ENCODE measurements around the gene RHCG. TPM values are rescaled to one million over a fixed set of nuclear protein-coding genes. Genes with fewer than 3 reads are reported as not detected.
A peak's percentile ranks its signal among the peaks of the same experiment; 100 is the strongest.

RHCG gene
- not detected in 2 replicates for total RNA-seq (2014; rRNA removed; shearing (Covaris generic))
- not detected in 2 replicates for polyA plus RNA-seq (2016; fragmentation: Nextera tagmentation; extraction: Ambion mirVana)

GRCh38 chr15:89496155-89497098, at the start of gene RHCG:
TSS of gene RHCG (minus strand) at chr15:89496583. CDS start at chr15:89496544, 39 bp downstream.
- H3K27ac ChIP-seq, result no peak within 1 kb of the TSS
- whole genome bisulfite sequencing, 2 experiments (ENCODE audit: low coverage in 1 of 2, low lambda C conversion rate in 2 of 2, missing lambda C conversion rate in 2 of 2), result 4 to 8% methylated on average over 36 to 54 of the region's 55 CpGs
- no peaks in the 10 kb centered on the region for H3K9me3 ChIP-seq (ENCODE audit: low read depth)
- H3K9me2 ChIP-seq (ENCODE audit: insufficient read depth), result no peaks in the 10 kb centered on the region
- peaks cover 59% of the 10 kb centered on the region for H3K27me3 ChIP-seq (replicated peaks; ENCODE audit: insufficient read depth)
- H3K9ac ChIP-seq, result no peak within 1 kb of the TSS
- peak within 1 kb of the TSS; percentile 53 for H2AFZ ChIP-seq
- in situ Hi-C loops (cut with MboI), result no loop called here
- H3K4me2 ChIP-seq (ENCODE audit: unreplicated experiment), result peak within 1 kb of the TSS; percentile 40
- TF ChIP-seq EZH2phosphoT487 (IDR thresholded peaks at IDR 0.05; ENCODE audit: insufficient read depth, low read depth) (no peak), EZH2 (IDR thresholded peaks at IDR 0.05; ENCODE audit: insufficient read depth, poor library complexity, severe bottlenecking) (peak; percentile 68)
- peak within 1 kb of the TSS; percentile 43 for H3K4me3 ChIP-seq
- DNase-seq, result peak; percentile 59
- H3K36me3 ChIP-seq (ENCODE audit: low read depth), result no peaks in the 10 kb centered on the region
- H3K4me1 ChIP-seq (ENCODE audit: insufficient read depth), result peaks cover 8% of the 10 kb centered on the region; the same call in 1 of the 2 replicates
- H3F3A ChIP-seq (ENCODE audit: insufficient read depth), result peaks cover 19% of the 10 kb centered on the region
- H3K79me2 ChIP-seq (ENCODE audit: insufficient read depth), result no peaks in the 10 kb centered on the region
- no peaks in the 10 kb centered on the region for H4K20me1 ChIP-seq (ENCODE audit: insufficient read depth)

GRCh38 chr15:89543389-89543788, 47.0 kb upstream of the RHCG start:
- H3K27me3 ChIP-seq (replicated peaks; ENCODE audit: insufficient read depth), result peaks cover 21% of the 10 kb centered on the region
- no peaks in the 10 kb centered on the region for H3K9me2 ChIP-seq (ENCODE audit: insufficient read depth)
- TF ChIP-seq EZH2 (IDR thresholded peaks at IDR 0.05; ENCODE audit: insufficient read depth, poor library complexity, severe bottlenecking) (no peak), EZH2phosphoT487 (IDR thresholded peaks at IDR 0.05; ENCODE audit: insufficient read depth, low read depth) (no peak)
- H3F3A ChIP-seq (ENCODE audit: insufficient read depth), result no peaks in the 10 kb centered on the region
- H3K79me2 ChIP-seq (ENCODE audit: insufficient read depth), result no peaks in the 10 kb centered on the region
- H3K4me2 ChIP-seq (ENCODE audit: unreplicated experiment), result no peak overlapping the region
- H3K9me3 ChIP-seq (ENCODE audit: low read depth), result no peaks in the 10 kb centered on the region
- DNase-seq, result peak; percentile 9
- no peaks in the 10 kb centered on the region for H3K36me3 ChIP-seq (ENCODE audit: low read depth)
- H3K9ac ChIP-seq, result no peak overlapping the region
- no peaks in the 10 kb centered on the region for H3K4me1 ChIP-seq (ENCODE audit: insufficient read depth)
- H3K4me3 ChIP-seq, result no peak overlapping the region
- in situ Hi-C loops (cut with MboI), result no loop called here
- H4K20me1 ChIP-seq (ENCODE audit: insufficient read depth), result no peaks in the 10 kb centered on the region
- 44 to 45% methylated on average over 4 of the region's 4 CpGs for WGBS, 2 experiments (ENCODE audit: low coverage in 1 of 2, low lambda C conversion rate in 2 of 2, missing lambda C conversion rate in 2 of 2)
- no peak overlapping the region for H3K27ac ChIP-seq
- H2AFZ ChIP-seq, result no peak overlapping the region

GRCh38 chr15:89542369-89542768, 46.0 kb upstream of the RHCG start:
- DNase-seq, result no peak
- Histone ChIP-seq H3K4me1 (ENCODE audit: insufficient read depth) (no peaks in the 10 kb centered on the region), H3K27me3 (replicated peaks; ENCODE audit: insufficient read depth) (peaks cover 14% of the 10 kb centered on the region), H3K4me2 (ENCODE audit: unreplicated experiment) (no peak overlapping the region), H4K20me1 (ENCODE audit: insufficient read depth) (no peaks in the 10 kb centered on the region), H3K9ac (no peak overlapping the region), H3K9me3 (ENCODE audit: low read depth) (no peaks in the 10 kb centered on the region), H3K9me2 (ENCODE audit: insufficient read depth) (no peaks in the 10 kb centered on the region), H3K79me2 (ENCODE audit: insufficient read depth) (no peaks in the 10 kb centered on the region), H2AFZ (no peak overlapping the region), H3F3A (ENCODE audit: insufficient read depth) (no peaks in the 10 kb centered on the region), H3K4me3 (no peak overlapping the region), H3K36me3 (ENCODE audit: low read depth) (no peaks in the 10 kb centered on the region), H3K27ac (no peak overlapping the region)
- in situ Hi-C loops (cut with MboI), result no loop called here
- TF ChIP-seq EZH2phosphoT487 (IDR thresholded peaks at IDR 0.05; ENCODE audit: insufficient read depth, low read depth), result no peak
- no peak for TF ChIP-seq EZH2 (IDR thresholded peaks at IDR 0.05; ENCODE audit: insufficient read depth, poor library complexity, severe bottlenecking)
- 45 to 48% methylated on average over 3 of the region's 3 CpGs for WGBS, 2 experiments (ENCODE audit: low coverage in 1 of 2, low lambda C conversion rate in 2 of 2, missing lambda C conversion rate in 2 of 2)

- H4K20me1 ChIP-seq (ENCODE audit: insufficient read depth), result no peaks in the 10 kb centered on the region
- no peak overlapping the region for H3K27ac ChIP-seq
- WGBS, 2 experiments (ENCODE audit: low coverage in 1 of 2, low lambda C conversion rate in 2 of 2, missing lambda C conversion rate in 2 of 2), result 41 to 51% methylated on average over 2 of the region's 2 CpGs
- no peaks in the 10 kb centered on the region for H3K79me2 ChIP-seq (ENCODE audit: insufficient read depth)
- H3K9me3 ChIP-seq (ENCODE audit: low read depth), result no peaks in the 10 kb centered on the region
- DNase-seq, result no peak
- no peak for TF ChIP-seq EZH2phosphoT487 (IDR thresholded peaks at IDR 0.05; ENCODE audit: insufficient read depth, low read depth)
- TF ChIP-seq EZH2 (IDR thresholded peaks at IDR 0.05; ENCODE audit: insufficient read depth, poor library complexity, severe bottlenecking), result no peak
- no peaks in the 10 kb centered on the region for H3K4me1 ChIP-seq (ENCODE audit: insufficient read depth)
- no peaks in the 10 kb centered on the region for H3K36me3 ChIP-seq (ENCODE audit: low read depth)
- no peaks in the 10 kb centered on the region; the same call in 1 of the 2 replicates for H3F3A ChIP-seq (ENCODE audit: insufficient read depth)
- peaks cover 10% of the 10 kb centered on the region for H3K27me3 ChIP-seq (replicated peaks; ENCODE audit: insufficient read depth)
- no peak overlapping the region for H3K9ac ChIP-seq
- in situ Hi-C loops (cut with MboI), result no loop called here
- H3K9me2 ChIP-seq (ENCODE audit: insufficient read depth), result no peaks in the 10 kb centered on the region
- H3K4me2 ChIP-seq (ENCODE audit: unreplicated experiment), result no peak overlapping the region
- no peak overlapping the region for H2AFZ ChIP-seq
- no peak overlapping the region for H3K4me3 ChIP-seq
These were observed 42.6 kb upstream of the RHCG start for GRCh38 chr15:89539027-89539426.
